Astrocyte of the cerebellum (primary cell): ENCODE results near the gene PACRGL.
A peak's percentile ranks its signal among the peaks of the same experiment; 100 is the strongest.

Source experiments
- DNase-seq: peaks from one replicate; pipeline ENCODE4 v3.0.0-alpha.2; 2011; ENCODE audit warnings: low read depth
- H3K4me3 ChIP-seq: 2 replicates; pipeline ENCODE4 v1.5.1; 2011; ENCODE audit warnings: mild to moderate bottlenecking, low read depth, low read length, moderate library complexity
- in situ Hi-C: cut with HindIII; loops from 2 replicates; pipeline ENCODE4 v1.10.0; 2017; ENCODE audit warnings: low sequenced_read_pairs
- TF ChIP-seq, protein P1 (sequence below): IDR thresholded peaks from 2 replicates; pipeline ENCODE4 v1.5.1; 2012; ENCODE audit warnings: low read length, low read depth, moderate library complexity, mild to moderate bottlenecking; ENCODE audit errors: missing control alignments

PACRGL gene

DNA sequence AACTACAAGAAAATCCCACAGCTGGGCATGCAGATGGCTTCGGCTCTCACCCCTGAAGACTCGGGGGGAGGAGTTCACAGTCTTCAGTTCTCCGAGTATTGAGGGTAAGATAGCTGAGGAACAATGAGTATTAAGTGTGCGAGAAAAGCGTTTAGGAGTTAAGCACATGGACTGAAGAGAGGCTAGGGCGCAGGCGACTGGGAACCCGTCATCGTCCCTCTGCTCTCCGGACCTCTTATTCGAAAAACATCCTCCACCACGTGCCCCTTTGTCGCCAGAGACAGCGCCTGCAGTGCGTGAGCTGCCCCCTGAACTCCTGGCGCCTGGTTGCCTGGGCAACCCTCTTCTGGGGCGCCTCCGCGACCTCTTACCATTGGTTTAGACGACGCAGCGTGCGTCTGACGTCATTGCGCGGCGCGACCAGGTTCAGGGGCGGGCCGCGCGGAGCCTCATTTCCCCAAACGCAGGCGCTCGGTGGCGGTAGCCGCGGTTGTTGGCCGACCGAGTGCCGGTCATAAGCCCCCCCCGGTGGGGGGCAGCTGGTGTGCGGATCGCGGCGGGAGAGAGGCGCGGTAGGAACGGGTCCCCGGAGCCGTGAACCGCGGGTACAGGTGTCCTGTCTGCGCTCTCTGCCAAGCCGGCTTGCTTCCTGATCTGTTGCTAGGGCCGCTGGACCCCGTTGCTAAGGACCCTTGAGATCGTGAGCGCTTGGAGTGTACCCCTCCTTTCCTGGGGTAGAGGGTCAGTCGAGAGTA lies at the start of gene PACRGL:
Gene PACRGL, plus strand, starts transcription at position 452 of the 755 bp plus-strand sequence. CDS start 4,024 bp downstream, outside the sequence.
- in situ Hi-C loops = no loop called here
- peak; percentile 70 for DNase-seq
- H3K4me3 ChIP-seq = peak within 1 kb of the TSS; percentile 82
- TF ChIP-seq, protein P1, sequence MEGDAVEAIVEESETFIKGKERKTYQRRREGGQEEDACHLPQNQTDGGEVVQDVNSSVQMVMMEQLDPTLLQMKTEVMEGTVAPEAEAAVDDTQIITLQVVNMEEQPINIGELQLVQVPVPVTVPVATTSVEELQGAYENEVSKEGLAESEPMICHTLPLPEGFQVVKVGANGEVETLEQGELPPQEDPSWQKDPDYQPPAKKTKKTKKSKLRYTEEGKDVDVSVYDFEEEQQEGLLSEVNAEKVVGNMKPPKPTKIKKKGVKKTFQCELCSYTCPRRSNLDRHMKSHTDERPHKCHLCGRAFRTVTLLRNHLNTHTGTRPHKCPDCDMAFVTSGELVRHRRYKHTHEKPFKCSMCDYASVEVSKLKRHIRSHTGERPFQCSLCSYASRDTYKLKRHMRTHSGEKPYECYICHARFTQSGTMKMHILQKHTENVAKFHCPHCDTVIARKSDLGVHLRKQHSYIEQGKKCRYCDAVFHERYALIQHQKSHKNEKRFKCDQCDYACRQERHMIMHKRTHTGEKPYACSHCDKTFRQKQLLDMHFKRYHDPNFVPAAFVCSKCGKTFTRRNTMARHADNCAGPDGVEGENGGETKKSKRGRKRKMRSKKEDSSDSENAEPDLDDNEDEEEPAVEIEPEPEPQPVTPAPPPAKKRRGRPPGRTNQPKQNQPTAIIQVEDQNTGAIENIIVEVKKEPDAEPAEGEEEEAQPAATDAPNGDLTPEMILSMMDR = no peak

DNA sequence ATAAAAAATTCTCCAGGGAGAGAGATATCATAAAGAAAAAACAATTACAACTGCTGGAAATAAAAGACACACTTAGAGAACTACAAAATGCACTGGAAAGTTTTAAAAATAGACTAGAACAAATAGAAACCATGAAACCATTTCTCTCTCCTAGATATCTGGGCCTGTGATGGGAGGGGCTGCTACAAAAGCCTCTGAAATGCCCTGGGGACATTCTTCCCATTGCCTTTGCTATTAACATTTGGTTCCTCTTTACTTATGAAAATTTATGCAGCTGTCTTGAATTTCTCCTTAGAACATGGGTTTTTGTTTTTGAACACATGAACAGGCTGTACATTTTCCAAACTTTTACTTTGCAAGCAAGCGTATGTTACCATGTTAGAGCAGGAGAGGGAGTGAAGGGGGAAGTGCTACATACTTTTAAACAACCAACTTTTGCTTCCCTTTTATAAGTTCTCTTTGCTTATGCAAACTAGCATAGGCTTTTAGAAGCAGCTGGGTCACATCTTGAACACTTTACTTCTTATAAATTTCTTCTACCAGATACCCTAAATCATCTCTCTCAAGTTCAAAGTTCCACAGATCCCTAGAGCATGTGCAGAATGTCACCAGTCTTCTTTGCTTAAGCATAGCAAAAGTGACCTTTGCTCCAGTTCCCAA lies 47.9 kb upstream of the PACRGL start:
- in situ Hi-C loops = no loop called here
- no peak overlapping the region for H3K4me3 ChIP-seq
- no peak for DNase-seq
- TF ChIP-seq, protein P1 = no peak

DNA sequence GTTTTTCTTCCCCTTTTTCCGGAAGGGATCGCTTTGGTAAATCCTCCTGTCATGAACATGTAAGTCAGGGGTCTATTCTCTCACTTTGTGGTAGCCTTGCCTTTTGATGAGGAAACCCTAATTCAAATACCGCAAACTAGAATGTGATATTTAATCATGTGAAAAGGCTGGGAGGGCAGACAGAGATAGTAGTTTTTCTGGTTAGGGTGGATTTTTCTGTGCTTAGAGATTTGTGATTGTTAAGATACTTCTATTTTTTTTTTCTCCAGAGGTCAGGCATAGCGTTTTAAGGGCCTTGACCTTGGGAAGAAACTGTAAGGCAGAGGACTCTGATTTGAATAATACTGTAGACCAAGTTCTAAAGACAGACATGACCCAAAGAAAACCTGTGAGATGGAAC lies 41.8 kb upstream of the PACRGL start:
- in situ Hi-C loops = no loop called here
- no peak for DNase-seq
- TF ChIP-seq, protein P1 = no peak
- no peak overlapping the region for H3K4me3 ChIP-seq

DNA sequence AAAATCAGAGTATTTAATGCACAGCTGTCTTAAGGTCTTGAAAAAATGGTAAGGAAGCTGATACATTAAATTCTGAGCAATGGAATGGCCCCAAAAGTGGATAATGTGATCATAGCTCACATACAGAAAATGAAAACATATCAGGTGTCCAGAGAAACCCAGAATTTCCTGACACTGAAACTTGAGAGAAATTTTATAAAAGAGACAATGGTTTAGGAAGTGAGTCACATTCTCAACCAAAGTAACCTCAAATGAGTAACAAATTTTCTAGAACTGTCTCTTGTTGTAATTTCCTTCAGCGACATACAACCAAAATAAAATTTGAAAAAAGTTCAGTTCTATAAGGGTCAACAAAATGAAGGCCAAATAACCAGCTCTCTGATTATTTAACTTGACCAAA lies 37.4 kb upstream of the PACRGL start:
- peak; percentile 31 for DNase-seq
- in situ Hi-C loops = no loop called here
- no peak overlapping the region for H3K4me3 ChIP-seq
- TF ChIP-seq, protein P1 = no peak

DNA sequence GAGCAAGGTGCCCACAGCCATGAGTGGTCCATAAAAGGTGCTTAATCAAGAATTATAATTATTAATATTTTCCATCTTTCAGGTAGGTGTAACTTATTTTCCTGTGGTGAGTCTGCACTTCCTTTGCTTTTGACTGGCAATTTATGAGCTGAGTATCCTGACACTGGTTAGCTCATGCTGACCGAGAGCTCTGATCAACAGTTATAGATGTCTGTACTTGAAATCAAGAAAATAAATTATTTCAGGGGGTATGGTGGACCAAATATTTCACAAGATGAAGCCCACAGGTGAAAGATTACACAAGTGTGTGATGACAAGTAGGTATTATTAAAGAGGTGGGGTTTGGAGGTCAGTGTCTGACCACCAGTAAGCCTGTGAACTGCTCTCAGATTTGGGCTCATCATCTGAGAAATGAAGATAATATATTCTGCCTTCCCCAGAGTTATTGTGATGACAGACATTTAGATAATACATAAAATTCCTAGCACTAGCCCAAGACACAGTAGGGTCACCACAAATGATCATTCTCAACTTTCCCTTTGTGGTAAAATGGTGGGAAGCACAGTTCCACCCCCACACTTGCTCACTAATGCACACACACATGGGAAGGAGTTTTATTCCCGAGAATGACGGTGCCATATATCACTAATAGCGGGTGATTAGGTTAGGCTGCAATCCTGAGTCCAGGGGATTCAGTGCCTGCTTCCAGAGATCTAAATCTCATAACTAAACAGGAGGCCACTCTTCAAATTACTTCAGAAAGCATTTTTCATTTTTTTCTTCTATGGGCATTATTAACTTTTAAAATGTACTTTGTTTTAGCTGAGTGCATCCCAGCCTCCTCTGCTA lies 34.0 kb upstream of the PACRGL start:
- in situ Hi-C loops = no loop called here

DNA sequence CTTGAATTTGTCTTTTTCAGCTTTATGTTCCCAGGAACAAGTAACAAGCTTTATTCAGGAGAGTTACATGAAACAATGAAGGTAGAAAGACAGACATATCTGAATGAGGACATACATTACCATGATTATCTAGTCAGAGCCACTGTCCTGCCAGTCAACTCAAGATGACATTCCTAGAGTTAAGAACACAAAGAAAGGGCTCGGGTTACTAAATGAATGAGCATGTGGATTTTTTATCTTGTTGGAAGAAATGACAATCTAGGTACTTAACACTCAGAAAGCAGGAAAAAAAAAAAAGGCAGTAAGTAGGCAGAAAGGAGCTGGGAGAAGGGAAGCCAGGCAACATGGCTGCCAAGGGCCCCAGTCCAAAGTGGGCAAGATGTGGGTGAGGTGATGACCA lies 28.0 kb upstream of the PACRGL start:
- no peak overlapping the region for H3K4me3 ChIP-seq
- TF ChIP-seq, protein P1 = no peak
- in situ Hi-C loops = no loop called here
- DNase-seq = no peak

More for the DNA sequence above, 34.0 kb upstream of the PACRGL start:
- H3K4me3 ChIP-seq = no peak overlapping the region
- TF ChIP-seq, protein P1 = no peak
- DNase-seq = no peak
